Endothelial cell of umbilical vein (primary cell): ENCODE results near the gene FAM168B. TPM values are rescaled to one million over a fixed set of nuclear protein-coding genes. Genes with fewer than 3 reads are reported as not detected.

Experiments used
- BruUV-seq: library from RNA; stranded (reverse); fragments of 400-500 nt; replicated peaks from 2 replicates; lab custom pipeline; 2021; lab: Mats Ljungman, UMichigan
- CTCF ChIA-PET: fragments of 300-600, 350-600 bp; sonication (Branson Sonifier 250); formaldehyde crosslinking; loops from one replicate; lab custom pipeline; 2021; ENCODE audit warnings: antibody characterized with exemption, inconsistent platforms; lab: Charles Lee
- POLR2A ChIA-PET: fragments of 300-600, 350-600 bp; sonication (Branson Sonifier 250); formaldehyde crosslinking; loops from one replicate; lab custom pipeline; 2021; ENCODE audit warnings: antibody characterized with exemption, inconsistent platforms; lab: Charles Lee
- DNase-seq: peaks from one replicate; pipeline ENCODE4 v3.0.0-alpha.2; 2011; ENCODE audit warnings: low read depth, low spot score
- FAIRE-seq: peaks from 2 replicates; lab custom pipeline; 2011; peaks lifted over from hg19 to GRCh38; lab: Jason Lieb, UNC
- H2AFZ ChIP-seq: 2 replicates; pipeline ENCODE4 v1.6.0; 2012; ENCODE audit warnings: low read depth, low read length, control low read depth, inconsistent platforms
- H3K27ac ChIP-seq: 2 replicates; pipeline ENCODE4 v1.5.1; 2011; ENCODE audit warnings: low read depth, mild to moderate bottlenecking, control low read depth, low read length, moderate library complexity; ENCODE audit not compliant: insufficient read depth
- H3K27me3 ChIP-seq, 2 experiments: 2 replicates each; pipeline versions ENCODE4 v1.6.0 to v1.6.1; 2011; ENCODE audit warnings: low read length in 2 of 2, mixed read lengths in 1 of 2; ENCODE audit not compliant: control insufficient read depth in 2 of 2, insufficient read depth in 2 of 2
- H3K36me3 ChIP-seq, 2 experiments: 2 replicates in 1 of 2; 3 replicates in 1 of 2; pipeline ENCODE4 v1.5.1; 2011; ENCODE audit warnings: low read length in 2 of 2, mild to moderate bottlenecking in 1 of 2, moderate library complexity in 1 of 2; ENCODE audit not compliant: control insufficient read depth in 2 of 2, insufficient read depth in 2 of 2; ENCODE audit errors: extremely low read depth in 1 of 2
- H3K4me1 ChIP-seq: 3 replicates; pipeline ENCODE4 v1.5.1; 2011; ENCODE audit warnings: mild to moderate bottlenecking, low read length; ENCODE audit not compliant: control insufficient read depth, insufficient read depth; ENCODE audit errors: extremely low read depth
- H3K4me2 ChIP-seq: 2 replicates; pipeline ENCODE4 v1.6.1; 2011; ENCODE audit warnings: low read length, control low read depth, mixed read lengths; ENCODE audit not compliant: insufficient read depth
- H3K4me3 ChIP-seq, 3 experiments: fragments of 200-600 bp in 1 of 3; sonication (generic), shearing (Covaris generic) in 1 of 3; replicated peaks in 1 of 3; 2 replicates each; pipeline ENCODE4 v1.5.1; 2011 to 2016; ENCODE audit warnings: control low read depth in 3 of 3, low read length in 3 of 3, mild to moderate bottlenecking in 2 of 3, inconsistent platforms in 1 of 3, low read depth in 1 of 3, moderate library complexity in 1 of 3; ENCODE audit not compliant: insufficient read depth in 1 of 3
- H3K79me2 ChIP-seq: 2 replicates; pipeline ENCODE4 v1.6.0; 2012; ENCODE audit warnings: low read length, inconsistent platforms; ENCODE audit not compliant: control insufficient read depth, insufficient read depth
- H3K9ac ChIP-seq: replicated peaks from 2 replicates; pipeline ENCODE3; 2011; ENCODE audit warnings: low read length, control low read depth; ENCODE audit not compliant: insufficient read depth; ENCODE audit errors: extremely low read depth
- H3K9me1 ChIP-seq: replicated peaks from 3 replicates; pipeline ENCODE4 v1.6.0; 2011; ENCODE audit warnings: mild to moderate bottlenecking, low read length; ENCODE audit not compliant: control insufficient read depth, insufficient read depth; ENCODE audit errors: extremely low read depth
- H3K9me3 ChIP-seq: replicated peaks from 2 replicates; pipeline ENCODE4 v1.5.1; 2012; ENCODE audit warnings: low read length, inconsistent platforms; ENCODE audit not compliant: control insufficient read depth, insufficient read depth
- H4K20me1 ChIP-seq: replicated peaks from 2 replicates; pipeline ENCODE3; 2011; ENCODE audit warnings: mild to moderate bottlenecking, low read length; ENCODE audit not compliant: control insufficient read depth, insufficient read depth; ENCODE audit errors: extremely low read depth
- CTCF ChIP-seq, 2 donors: IDR thresholded peaks; 1 replicate in 1 of 2; 2 replicates in 1 of 2; pipeline ENCODE4 v1.5.1; 2011; ENCODE audit warnings: low read length in 2 of 2, mild to moderate bottlenecking in 2 of 2, moderate library complexity in 2 of 2, control low read depth in 1 of 2, inconsistent platforms in 1 of 2, low read depth in 1 of 2; ENCODE audit not compliant: insufficient read depth in 1 of 2; ENCODE audit errors: extremely low read depth in 1 of 2
- EZH2 ChIP-seq: IDR thresholded peaks from 2 replicates; pipeline ENCODE4 v1.6.1; 2012; ENCODE audit warnings: borderline replicate concordance, low read depth, mild to moderate bottlenecking, moderate library complexity, low read length, inconsistent platforms; ENCODE audit not compliant: severe bottlenecking
- FOS ChIP-seq: IDR thresholded peaks from 2 replicates; pipeline ENCODE4 v1.6.1; 2011; ENCODE audit warnings: mild to moderate bottlenecking, low read length, moderate library complexity, borderline replicate concordance; ENCODE audit not compliant: insufficient read depth
- GATA2 ChIP-seq: IDR thresholded peaks from 2 replicates; pipeline ENCODE4 v1.7.0; 2011; ENCODE audit warnings: low read depth, mild to moderate bottlenecking, moderate library complexity, mixed read lengths, low read length; ENCODE audit not compliant: insufficient read length, insufficient read depth
- JUN ChIP-seq: IDR thresholded peaks from 2 replicates; pipeline ENCODE4 v1.6.1; 2011; ENCODE audit warnings: borderline replicate concordance, low read depth; ENCODE audit not compliant: insufficient read length, insufficient read depth
- MAX ChIP-seq: IDR thresholded peaks from 2 replicates; pipeline ENCODE4 v1.6.1; 2011; ENCODE audit not compliant: insufficient read depth, insufficient read length
- MYC ChIP-seq: IDR thresholded peaks from one replicate; pipeline ENCODE4 v1.6.1; 2011; ENCODE audit warnings: mild to moderate bottlenecking, low read depth, low read length
- POLR2A ChIP-seq: IDR thresholded peaks from 2 replicates; pipeline ENCODE4 v1.6.1; 2012; ENCODE audit warnings: low read depth, mild to moderate bottlenecking, control low read depth, low read length
- POLR2AphosphoS5 ChIP-seq: IDR thresholded peaks from 2 replicates; pipeline ENCODE4 v1.6.1; 2012; ENCODE audit warnings: low read depth, mild to moderate bottlenecking, control low read depth, low read length, moderate library complexity; ENCODE audit not compliant: insufficient read depth
- dilution Hi-C: fragments of 300-500 bp; cut with MboI; formaldehyde crosslinking; loops from one replicate; pipeline ENCODE4 v1.15.0; 2019; ENCODE audit warnings: low sequenced_read_pairs; ENCODE audit not compliant: extremely low pct_ligation_motif_present
- intact Hi-C: fragments of 100-400 bp; cut with micrococcal nuclease; formaldehyde crosslinking; loops from one replicate; pipeline ENCODE4 v1.10.0; 2022
- polyA plus RNA-seq, 4 experiments: library from polyadenylated mRNA; depleted of rRNA in 3 of 4; stranded (reverse) in 3 of 4; unstranded in 1 of 4; fragments of >200 nt; gene quantifications; 2 replicates each; pipeline versions ENCODE4 v1.2.1 to v1.2.3, GENCODE V29; 2011 to 2012; ENCODE audit warnings: missing spikeins in 1 of 4
- total RNA-seq: library from RNA; stranded (reverse); gene quantifications from 2 replicates; pipeline ENCODE4 v1.2.3, GENCODE V29; 2021

FAM168B gene
- total and polyA plus RNA-seq, 2 donors (not counting 3 experiments of a cell fraction or from before 2014, with no cell fraction given) = 109 to 183 TPM

DNA sequence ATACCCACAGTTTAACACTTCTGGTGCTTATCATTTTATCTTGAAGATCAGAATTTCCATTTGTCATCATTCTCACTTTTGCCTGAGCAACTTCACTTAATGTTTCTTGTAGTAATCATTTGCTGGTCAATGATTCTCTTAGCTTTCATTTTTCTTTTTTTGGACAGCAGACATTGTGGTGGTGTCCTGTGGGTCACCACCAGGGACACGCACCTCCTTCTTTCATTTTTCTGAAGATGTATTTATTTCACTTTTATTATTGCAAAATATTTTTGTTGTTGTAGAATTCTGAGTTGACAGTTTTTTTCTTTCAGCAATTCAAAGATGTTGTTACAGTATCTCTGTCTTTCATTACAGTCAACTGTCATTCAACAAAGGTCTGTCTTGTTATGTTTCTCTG is 84.3 kb downstream of the FAM168B start:
- Histone ChIP-seq H3K27me3 (peaks cover 4 to 9% of the 10 kb centered on the region in 2 experiments), H3K9ac (no peak overlapping the region), H3K4me2 (no peak overlapping the region), H3K27ac (no peak overlapping the region), H3K9me3 (no peaks in the 10 kb centered on the region), H3K79me2 (no peaks in the 10 kb centered on the region), H4K20me1 (no peaks in the 10 kb centered on the region), H3K9me1 (no peaks in the 10 kb centered on the region), H3K4me1 (no peaks in the 10 kb centered on the region), H2AFZ (no peak overlapping the region), H3K36me3 (no peaks in the 10 kb centered on the region), H3K4me3 (no peak overlapping the region)
- no TSS peak for BruUV-seq
- dilution Hi-C loops = no loop called here
- DNase-seq (no peak), FAIRE-seq (no peak)
- ChIA-PET POLR2A (no interaction called here), CTCF (no interaction called here)
- intact Hi-C loops = no loop called here
- TF ChIP-seq GATA2 (no peak), CTCF (IDR thresholded peaks at IDR 0.05; ENCODE audit: extremely low read depth in 1 of 2, insufficient read depth in 1 of 2, low read depth in 1 of 2, low read length in 2 of 2) (no peak), EZH2 (no peak), POLR2AphosphoS5 (no peak), FOS (no peak), MYC (no peak), JUN (no peak), POLR2A (no peak), MAX (no peak)
